ENCODE data around the gene HEXA. TPM values are rescaled to one million over a fixed set of nuclear protein-coding genes. Genes with fewer than 3 reads are reported as not detected.

HEXA gene
- total RNA-seq, 1 donor: 122 TPM

DNA sequence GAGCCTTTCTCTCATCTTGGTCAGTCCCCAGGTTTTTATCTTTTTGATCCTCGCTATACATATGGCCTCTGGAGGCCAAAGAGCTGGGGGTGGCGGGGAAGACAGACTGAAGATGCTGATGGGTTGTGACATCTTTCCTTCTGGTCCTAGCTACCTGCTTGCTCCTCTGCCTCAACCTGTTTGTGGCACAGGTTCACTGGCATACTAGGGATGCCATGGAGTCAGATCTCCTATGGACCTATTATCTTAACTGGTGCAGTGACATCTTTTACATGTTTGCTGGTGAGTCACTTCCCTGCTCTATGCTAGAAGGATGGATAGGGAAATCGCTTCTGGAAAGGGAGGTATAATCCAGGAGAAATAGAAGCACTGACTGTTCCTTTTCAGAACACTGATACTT, 31.1 kb upstream of the HEXA start:
- TF ChIP-seq, protein P1, sequence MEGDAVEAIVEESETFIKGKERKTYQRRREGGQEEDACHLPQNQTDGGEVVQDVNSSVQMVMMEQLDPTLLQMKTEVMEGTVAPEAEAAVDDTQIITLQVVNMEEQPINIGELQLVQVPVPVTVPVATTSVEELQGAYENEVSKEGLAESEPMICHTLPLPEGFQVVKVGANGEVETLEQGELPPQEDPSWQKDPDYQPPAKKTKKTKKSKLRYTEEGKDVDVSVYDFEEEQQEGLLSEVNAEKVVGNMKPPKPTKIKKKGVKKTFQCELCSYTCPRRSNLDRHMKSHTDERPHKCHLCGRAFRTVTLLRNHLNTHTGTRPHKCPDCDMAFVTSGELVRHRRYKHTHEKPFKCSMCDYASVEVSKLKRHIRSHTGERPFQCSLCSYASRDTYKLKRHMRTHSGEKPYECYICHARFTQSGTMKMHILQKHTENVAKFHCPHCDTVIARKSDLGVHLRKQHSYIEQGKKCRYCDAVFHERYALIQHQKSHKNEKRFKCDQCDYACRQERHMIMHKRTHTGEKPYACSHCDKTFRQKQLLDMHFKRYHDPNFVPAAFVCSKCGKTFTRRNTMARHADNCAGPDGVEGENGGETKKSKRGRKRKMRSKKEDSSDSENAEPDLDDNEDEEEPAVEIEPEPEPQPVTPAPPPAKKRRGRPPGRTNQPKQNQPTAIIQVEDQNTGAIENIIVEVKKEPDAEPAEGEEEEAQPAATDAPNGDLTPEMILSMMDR (IDR thresholded peaks at IDR 0.05; ENCODE audit: extremely low read depth, low read depth, low read length): no peak
- H3K4me1 ChIP-seq (ENCODE audit: insufficient read depth, low read length): no peaks in the 10 kb centered on the region
- no peak overlapping the region for H3K4me2 ChIP-seq (ENCODE audit: insufficient read depth, low read length)
- H3K36me3 ChIP-seq (ENCODE audit: insufficient read depth, low read length): no peaks in the 10 kb centered on the region
- H3K27me3 ChIP-seq (ENCODE audit: insufficient read depth, low read length): peaks cover 58% of the 10 kb centered on the region
- H2AFZ ChIP-seq (ENCODE audit: low read length): no peak overlapping the region
- DNase-seq (ENCODE audit: insufficient read length, low spot score, missing footprints): no peak
- no peaks in the 10 kb centered on the region for H3K9me3 ChIP-seq (ENCODE audit: low read depth, low read length)
- H3K4me3 ChIP-seq (ENCODE audit: insufficient read depth, low read length): no peak overlapping the region
- no peaks in the 10 kb centered on the region for H4K20me1 ChIP-seq (ENCODE audit: insufficient read depth, low read length)
- no peak overlapping the region for H3K27ac ChIP-seq (ENCODE audit: low read depth, low read length)
- no peaks in the 10 kb centered on the region for H3K79me2 ChIP-seq (ENCODE audit: insufficient read depth, low read length)

DNA sequence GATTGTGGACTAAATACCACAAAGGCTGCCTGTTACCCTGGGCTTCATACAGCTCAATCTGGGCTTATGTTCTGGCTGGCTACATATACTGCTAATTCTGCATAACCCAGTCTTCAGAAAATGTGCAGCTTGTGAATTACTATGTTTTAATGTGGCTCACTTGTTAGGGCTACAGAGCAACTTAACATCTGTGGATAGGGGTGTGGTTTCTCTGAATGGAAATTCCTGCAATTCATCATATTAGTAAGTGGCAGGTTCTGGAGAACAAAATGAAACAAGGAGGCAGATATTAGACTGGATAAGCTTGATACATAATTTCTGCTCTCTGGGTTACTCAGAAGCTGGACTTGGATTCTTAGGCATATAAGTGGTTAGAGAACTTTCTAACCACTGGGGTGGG, 29.0 kb upstream of the HEXA start:
- no peak overlapping the region for H3K4me2 ChIP-seq (ENCODE audit: insufficient read depth, low read length)
- TF ChIP-seq, protein P1 (IDR thresholded peaks at IDR 0.05; ENCODE audit: extremely low read depth, low read depth, low read length): no peak
- H2AFZ ChIP-seq (ENCODE audit: low read length): no peak overlapping the region
- no peaks in the 10 kb centered on the region for H3K4me1 ChIP-seq (ENCODE audit: insufficient read depth, low read length)
- DNase-seq (ENCODE audit: insufficient read length, low spot score, missing footprints): no peak
- no peaks in the 10 kb centered on the region for H4K20me1 ChIP-seq (ENCODE audit: insufficient read depth, low read length)
- H3K9me3 ChIP-seq (ENCODE audit: low read depth, low read length): no peaks in the 10 kb centered on the region
- no peaks in the 10 kb centered on the region for H3K79me2 ChIP-seq (ENCODE audit: insufficient read depth, low read length)
- H3K27ac ChIP-seq (ENCODE audit: low read depth, low read length): no peak overlapping the region
- H3K4me3 ChIP-seq (ENCODE audit: insufficient read depth, low read length): no peak overlapping the region
- H3K36me3 ChIP-seq (ENCODE audit: insufficient read depth, low read length): no peaks in the 10 kb centered on the region
- H3K27me3 ChIP-seq (ENCODE audit: insufficient read depth, low read length): peaks cover 51% of the 10 kb centered on the region

DNA sequence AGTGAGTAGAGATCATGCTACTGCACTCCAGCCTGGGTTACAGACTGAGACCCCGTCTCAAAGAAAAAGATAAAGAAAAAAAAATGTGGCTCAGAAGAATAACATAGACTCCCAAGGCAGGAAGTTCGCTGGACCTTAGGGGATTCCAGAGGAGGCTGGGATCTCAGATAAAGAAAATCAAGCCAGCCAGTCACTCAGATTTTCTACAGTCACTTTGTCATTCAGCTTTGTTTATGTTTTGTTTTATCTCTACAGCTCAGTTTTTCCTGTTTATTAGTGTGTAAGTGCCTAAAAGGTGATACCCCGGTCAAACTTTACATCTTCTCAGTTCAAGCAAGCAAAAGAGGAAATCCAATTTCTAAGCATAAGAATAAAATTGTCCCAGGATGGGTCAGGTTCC, 28.5 kb upstream of the HEXA start:
- DNase-seq (ENCODE audit: insufficient read length, low spot score, missing footprints): no peak
- Histone ChIP-seq H3K4me2 (ENCODE audit: insufficient read depth, low read length) (no peak overlapping the region), H3K27me3 (ENCODE audit: insufficient read depth, low read length) (peaks cover 51% of the 10 kb centered on the region)

DNA sequence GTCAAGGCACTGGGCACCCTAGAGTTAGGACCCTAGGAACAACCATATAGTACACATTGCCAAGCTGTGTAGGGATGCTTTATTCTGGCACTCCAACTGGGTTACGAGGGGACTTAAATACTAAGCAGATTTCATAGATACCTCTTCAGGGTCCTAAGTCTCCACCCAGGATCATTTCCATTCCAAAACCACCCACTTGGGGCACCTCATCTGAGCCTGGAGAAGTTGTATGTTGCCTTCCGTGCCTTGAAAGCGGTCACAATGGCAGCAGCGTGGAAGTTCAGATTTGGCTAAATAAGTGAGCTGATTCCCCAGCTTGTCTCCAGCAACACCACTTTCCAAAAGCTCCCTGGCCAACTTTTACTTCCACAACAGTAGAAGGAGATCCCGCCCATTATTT, 26.9 kb upstream of the HEXA start:
- Histone ChIP-seq H4K20me1 (ENCODE audit: insufficient read depth, low read length) (no peaks in the 10 kb centered on the region), H3K36me3 (ENCODE audit: insufficient read depth, low read length) (no peaks in the 10 kb centered on the region), H3K79me2 (ENCODE audit: insufficient read depth, low read length) (no peaks in the 10 kb centered on the region), H2AFZ (ENCODE audit: low read length) (no peak overlapping the region), H3K27ac (ENCODE audit: low read depth, low read length) (no peak overlapping the region), H3K4me2 (ENCODE audit: insufficient read depth, low read length) (no peak overlapping the region), H3K4me3 (ENCODE audit: insufficient read depth, low read length) (no peak overlapping the region), H3K9me3 (ENCODE audit: low read depth, low read length) (no peaks in the 10 kb centered on the region), H3K27me3 (ENCODE audit: insufficient read depth, low read length) (peaks cover 50% of the 10 kb centered on the region), H3K4me1 (ENCODE audit: insufficient read depth, low read length) (no peaks in the 10 kb centered on the region)
- no peak for DNase-seq (ENCODE audit: insufficient read length, low spot score, missing footprints)
- TF ChIP-seq, protein P1 (IDR thresholded peaks at IDR 0.05; ENCODE audit: extremely low read depth, low read depth, low read length): no peak

More for the DNA sequence above, 28.5 kb upstream of the HEXA start:
- H3K4me3 ChIP-seq (ENCODE audit: insufficient read depth, low read length): no peak overlapping the region
- no peaks in the 10 kb centered on the region for H3K4me1 ChIP-seq (ENCODE audit: insufficient read depth, low read length)
- no peaks in the 10 kb centered on the region for H3K79me2 ChIP-seq (ENCODE audit: insufficient read depth, low read length)
- H2AFZ ChIP-seq (ENCODE audit: low read length): no peak overlapping the region
- H3K36me3 ChIP-seq (ENCODE audit: insufficient read depth, low read length): no peaks in the 10 kb centered on the region
- H4K20me1 ChIP-seq (ENCODE audit: insufficient read depth, low read length): no peaks in the 10 kb centered on the region
- H3K9me3 ChIP-seq (ENCODE audit: low read depth, low read length): no peaks in the 10 kb centered on the region
- no peak overlapping the region for H3K27ac ChIP-seq (ENCODE audit: low read depth, low read length)
- TF ChIP-seq, protein P1 (IDR thresholded peaks at IDR 0.05; ENCODE audit: extremely low read depth, low read depth, low read length): no peak
